CD4-positive, alpha-beta T cell treated with Interleukin-10 for 1 hour (primary cell): ENCODE results near the gene REXO5.
A peak's percentile ranks its signal among the peaks of the same experiment; 100 is the strongest.
"Not testable (repeated sequence)": the region's sequence is repeated elsewhere in the genome, so short reads cannot be mapped to it uniquely, and the experiment has no call there.

Experiments
- DNase-seq: peaks from one replicate; pipeline ENCODE4 v3.0.0-alpha.2; 2020

The REXO5 gene

DNA sequence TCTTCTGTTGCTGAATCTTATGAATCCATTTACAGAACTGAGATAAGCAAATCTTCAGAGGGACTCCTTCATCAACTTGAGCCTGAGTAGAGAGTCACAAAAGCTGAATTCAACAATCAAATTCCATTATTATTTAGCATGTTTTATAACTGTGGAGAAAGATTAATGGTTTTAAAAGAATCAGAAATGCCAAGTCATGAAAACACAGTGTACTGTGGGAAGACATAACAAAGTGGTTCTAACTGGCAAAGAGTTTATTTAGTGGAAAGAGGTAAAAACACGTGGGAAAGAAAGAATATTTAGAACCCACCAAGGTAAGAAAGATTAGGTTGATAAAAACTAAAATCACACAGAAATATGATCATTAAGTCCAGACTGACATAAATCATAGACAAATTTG, 5.0 kb upstream of the REXO5 start:
- no peak for DNase-seq

DNA sequence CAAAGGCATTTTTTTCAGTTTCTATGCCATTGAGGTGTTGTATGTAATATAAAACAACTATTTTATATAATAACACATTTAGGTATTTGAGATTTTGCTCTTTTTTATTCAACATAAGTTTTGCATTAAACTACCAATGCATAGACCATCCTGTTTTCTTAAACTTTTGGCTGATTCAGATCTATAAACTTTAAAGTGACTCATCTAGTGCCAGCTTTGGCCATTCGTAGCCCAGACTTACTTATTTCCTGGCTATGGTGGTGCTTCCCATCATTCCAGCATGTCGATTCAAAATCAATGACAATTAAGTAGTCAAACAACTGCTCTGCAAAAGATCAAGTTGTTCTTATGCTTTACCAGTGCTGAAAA, 3.2 kb upstream of the REXO5 start:
- DNase-seq: no peak

DNA sequence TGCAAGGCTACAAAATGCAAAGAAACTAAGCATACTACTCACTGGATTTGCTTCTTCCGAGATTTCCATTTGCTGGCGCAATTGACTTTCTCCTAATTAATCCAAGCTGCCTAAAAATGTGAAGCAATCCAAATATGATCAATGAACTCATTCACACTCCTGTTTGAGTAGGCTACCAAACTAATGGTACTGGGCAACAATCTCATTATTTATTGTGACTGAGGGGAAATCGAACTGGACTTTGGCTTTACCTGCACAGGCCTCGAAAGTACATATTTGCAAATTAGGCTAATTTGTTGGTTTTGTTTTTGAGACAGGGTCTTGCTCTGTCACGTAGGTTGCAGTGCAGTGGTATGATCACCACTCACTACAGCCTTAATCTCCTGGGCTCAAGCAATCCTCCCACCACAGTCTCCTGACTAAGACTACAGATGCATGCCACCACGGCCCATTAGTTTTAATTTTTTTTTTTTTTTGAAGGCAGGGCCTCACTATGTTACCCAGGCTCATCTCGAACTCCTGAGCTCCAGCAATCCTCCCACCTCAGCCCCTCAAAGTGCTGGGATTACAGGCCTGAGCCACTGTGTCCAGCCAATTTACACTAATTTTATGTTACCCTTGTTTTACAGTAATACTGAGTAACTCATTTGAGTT, 2.6 kb upstream of the REXO5 start:
- DNase-seq: no peak

DNA sequence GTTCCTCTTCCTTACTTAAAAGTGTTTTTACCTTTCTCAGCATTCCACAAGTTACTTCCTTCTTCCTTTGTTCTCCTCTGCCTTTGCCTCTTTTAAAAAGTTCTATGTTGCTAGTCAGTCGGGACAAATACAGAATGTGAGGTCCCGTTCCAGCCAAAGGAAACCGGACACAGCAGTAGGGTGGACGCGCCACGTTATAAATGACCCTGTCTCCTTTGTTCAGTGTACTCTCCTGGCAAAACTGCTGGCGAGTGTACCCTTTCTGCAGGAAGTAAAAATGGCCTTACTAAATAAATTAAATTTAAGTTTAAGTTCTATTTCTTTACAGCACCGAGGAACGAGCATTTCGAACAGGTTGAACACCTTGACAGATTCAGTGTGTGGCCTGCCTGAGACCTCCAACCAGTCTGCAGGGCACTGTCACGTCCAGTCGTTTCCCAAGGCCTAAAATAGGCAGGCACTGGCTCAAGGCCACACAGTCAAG, 601 bp upstream of the REXO5 start:
- not testable (repeated sequence) for DNase-seq

DNA sequence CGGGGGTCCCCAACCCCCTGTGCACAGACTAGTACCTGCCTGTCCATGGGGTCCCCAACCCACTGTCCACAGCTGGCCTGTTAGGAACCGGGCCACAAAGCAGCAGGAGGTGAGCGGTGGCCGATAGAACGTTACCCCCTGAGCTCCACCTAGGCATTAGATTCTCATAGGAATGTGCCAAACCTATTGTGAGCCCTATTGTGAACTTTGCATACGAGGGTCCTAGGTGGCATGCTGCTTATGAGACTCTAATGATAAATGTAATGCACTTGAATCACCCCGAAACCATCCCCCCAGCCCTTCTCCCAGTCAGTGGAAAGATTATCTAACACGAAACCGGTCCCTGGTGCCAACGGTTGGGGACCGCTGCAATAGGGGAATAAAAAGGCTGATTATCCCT, 1.5 kb downstream of the REXO5 start:
- DNase-seq: no peak

DNA sequence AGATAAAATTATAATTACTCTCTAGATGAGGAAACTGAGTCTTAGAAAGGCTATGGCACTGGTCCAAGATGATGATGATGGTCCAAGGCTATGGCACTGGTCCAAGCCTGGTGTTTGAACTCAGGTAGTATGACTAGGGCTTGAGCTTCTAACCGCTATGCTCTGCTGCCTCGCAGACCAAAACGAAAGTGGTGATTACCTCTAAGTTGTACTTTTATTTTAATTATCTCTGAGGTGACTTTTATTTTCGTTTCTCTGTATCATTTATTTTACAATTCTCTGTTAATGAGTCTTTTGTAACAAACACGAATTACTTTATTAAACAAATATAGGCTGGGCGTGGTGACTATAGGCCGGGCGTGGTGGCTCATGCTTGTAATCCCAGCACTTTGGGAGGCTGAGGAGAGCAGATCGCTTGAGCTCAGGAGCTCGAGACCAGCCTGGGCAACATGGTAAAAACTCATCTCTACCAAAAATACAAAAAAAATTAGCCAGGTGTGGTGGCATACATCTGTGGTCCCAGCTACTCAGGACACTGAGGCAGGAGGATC, 5.6 kb downstream of the REXO5 start:
- no peak for DNase-seq

DNA sequence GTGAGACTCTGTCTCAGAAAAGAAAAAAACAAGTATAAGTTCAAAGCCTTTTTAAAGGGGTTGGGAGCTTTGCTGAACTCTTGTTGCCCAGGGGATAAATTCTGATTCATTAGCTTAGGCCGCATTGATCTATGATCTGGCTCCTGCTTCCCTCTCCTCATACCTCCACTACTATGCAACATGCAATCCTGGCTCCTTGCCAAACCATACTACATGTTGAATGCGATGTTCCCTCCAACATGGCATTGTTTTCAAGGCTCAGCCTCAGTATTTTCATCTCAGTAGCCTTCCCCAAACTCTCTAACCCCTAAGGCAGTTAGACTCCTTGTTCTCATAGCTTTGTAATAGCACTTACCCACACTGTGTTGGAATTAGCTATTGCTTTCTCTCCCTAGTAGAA, 6.2 kb downstream of the REXO5 start:
- no peak for DNase-seq

DNA sequence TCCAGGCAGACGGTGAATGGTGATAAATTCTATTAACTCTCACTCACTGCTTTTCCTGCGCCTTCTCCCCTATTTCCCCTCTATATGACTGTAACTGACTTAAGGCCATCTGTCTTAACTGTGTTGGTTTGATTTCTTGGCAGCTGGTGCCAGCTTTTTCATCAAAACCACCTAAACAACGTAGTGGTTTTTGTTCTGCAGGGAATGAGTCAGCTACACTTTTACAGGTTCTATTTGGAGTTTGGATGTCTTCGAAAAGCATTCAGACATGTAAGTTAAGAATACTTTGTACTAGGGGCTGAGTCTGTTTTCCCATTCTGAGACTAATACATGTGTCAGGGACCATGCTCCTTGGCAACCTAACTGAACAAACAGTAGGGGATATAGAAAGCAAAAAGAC, 8.5 kb downstream of the REXO5 start:
- no peak for DNase-seq

DNA sequence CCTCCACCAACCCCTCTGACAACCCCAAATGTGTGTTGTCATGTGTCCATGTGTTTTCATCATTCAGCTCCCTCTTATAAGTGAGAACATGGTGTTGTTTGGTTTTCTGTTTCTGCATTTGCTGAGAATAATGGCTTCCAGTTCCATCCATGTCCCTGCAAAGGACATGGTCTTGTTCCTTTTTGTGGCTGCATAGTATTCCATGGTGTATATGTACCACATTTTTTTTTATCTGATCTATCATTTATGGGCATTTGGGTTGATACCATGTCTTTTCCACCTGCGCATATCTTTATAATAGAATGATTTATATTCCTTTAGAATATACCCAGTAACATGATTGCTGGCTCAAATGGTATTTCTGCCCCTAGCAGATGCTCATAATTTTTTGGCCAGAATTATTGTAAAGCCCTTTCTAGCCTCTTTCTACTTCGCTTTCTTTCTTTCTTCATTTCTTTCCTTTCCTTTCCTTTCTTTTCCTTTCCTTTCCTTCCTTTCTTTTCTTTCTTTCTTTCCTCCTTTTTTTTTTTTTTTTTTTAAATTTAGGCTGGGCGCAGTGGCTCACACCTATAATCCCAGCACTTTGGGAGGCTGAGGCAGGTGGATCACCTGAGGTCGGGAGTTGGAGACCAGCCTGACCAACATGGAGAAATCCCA, 12.7 kb downstream of the REXO5 start:
- no peak for DNase-seq

DNA sequence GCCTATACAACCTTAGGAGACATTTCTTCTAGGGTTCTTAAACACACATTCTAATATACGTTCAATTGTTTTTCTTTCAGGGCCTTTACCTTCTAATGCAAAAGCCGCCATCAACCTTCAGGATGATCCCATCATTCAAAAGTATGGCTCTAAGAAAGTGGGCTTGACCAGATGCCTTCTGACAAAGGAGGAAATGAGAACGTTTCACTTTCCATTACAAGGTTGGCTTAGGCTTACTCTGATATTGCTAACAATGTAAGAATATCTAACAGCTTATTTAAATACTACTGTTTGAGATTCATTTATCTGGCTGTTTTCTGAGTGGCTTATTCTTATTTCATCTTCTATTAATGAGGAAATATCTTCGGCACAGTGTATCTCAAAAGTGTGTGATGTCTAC, 15.4 kb downstream of the REXO5 start:
- DNase-seq: no peak

DNA sequence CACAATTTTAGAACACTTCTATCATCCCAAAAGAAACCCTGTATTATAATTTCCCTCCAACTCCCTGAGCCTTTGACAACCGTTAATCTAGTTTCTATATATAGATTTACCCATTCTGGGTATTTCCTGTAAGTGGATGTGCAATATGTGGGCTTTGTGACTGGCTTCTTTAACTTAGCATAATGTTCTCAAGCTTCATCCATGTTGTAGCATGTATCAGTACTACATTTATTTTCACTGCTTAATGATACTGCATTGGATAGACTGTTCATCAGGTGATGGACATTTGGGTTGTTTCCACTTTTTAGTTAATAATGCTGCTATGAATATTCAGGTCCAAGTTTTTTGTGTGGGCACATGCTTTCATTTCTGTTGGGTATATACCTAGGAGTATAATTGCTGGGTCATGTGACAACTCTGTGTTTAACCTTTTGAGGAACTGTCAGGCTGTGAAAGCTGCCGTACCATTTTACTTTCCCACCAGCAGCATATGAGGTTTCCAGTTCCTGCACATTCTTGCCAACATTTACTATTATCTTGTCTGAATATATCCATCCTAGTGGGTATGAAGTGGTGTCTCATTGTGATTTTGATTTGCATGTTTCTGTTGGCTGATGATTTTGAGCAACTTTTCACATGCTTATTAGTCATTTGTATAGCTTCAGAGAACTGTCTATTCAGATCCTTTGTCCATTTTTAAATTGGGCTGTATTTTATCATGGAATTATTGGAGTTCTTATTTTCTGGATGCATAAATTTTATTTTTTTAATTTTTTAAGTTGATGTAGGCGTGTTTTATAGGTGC, 16.4 kb downstream of the REXO5 start:
- DNase-seq: no peak

DNA sequence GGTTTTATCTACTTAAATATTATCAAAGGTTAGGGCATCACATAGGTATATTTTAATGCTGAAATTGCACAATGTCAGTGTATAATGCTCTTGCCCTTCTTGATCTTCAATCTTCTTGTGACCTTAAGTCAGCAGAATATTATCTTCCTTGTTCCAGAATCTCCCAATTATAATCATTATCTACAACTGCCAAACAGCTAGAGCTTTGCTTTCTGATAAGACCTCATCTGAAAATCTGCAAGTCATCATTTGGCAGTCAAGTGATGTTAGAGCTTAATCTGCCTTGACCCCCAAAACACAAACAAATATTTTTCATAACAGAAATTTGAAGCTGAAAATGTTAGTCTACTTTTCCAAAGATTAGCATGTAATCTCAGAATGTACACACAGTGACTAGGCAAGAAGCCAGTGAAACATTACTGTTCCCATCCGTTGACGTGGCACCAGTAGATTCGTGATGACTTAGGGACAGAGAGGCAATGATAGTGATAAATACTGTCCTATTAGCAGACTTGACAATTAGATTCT, 19.8 kb downstream of the REXO5 start:
- no peak for DNase-seq

DNA sequence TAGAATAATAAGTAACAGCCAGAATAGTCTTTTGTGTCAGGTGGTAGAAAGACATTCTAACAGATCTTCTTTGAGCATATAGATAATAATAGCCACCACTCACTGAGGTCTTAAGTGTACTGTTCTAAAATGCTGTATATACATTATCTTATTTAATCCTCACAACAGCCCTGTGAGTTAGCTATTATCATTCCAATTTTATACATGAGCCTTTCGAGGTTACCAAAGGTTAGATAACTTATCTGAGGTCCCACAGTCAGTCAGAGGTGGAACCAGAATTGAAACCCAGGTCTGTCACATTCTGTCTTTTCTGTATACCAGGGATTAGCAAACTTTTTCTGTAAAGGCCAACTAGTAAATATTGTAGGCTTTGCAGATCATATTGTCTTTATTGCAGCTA, 23.2 kb downstream of the REXO5 start:
- DNase-seq: no peak

DNA sequence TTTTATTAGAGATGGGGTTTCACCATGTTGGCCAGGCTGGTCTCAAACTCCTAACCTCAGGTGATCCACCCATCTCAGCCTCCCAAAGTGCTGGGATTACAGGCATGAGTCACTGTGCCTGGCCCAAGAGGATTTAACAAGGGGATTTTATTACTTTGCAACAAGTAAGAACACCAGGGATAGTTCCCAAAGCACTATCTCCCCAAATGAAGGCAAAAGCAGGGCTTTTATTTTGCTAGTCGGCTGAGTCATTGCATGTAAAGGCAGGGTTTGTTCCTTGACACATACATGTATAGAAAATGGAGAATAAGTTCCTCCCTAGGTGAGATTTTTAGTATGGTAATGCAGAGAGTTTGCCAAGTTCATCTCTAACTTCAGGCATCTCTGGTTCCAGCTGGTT, 24.0 kb downstream of the REXO5 start:
- no peak for DNase-seq

DNA sequence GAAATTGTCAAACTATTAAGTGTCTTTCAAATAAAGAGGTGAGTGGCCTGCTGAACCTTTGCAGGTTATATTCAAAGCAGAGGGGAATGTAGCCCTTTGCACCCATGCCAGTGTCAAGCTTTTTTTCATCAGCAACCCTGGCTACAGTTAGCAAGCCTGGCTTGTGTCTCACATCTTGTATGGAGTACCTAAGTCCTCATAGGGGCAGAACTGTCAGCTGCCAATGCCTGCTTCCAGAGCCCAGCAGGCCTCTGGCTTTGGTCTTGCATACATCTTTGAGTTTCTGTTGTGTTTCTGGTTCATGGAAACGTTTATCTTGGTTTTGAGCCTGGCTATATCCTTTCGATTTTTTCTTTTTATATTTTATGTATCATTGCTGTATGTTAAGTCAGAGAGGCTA, 26.8 kb downstream of the REXO5 start:
- no peak for DNase-seq

DNA sequence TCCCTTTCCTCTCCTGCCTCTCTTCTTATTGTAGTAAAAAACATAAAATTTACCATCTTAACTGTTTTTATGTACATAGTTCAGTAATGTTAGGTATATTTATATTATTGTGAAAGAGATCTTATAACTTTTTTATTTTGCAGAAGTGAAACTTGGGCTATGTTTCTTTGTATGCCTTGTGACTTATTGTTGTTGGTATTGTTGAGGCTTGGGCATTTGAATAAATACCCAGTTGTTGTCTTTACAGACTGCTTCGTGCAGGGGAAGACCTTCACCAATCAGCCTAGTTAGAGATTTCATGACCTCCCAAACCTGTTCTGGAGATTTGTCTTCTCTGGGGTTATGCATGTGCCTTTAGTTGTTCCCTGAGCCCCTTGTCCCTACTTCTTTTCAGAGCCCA, 31.9 kb downstream of the REXO5 start:
- DNase-seq: no peak

DNA sequence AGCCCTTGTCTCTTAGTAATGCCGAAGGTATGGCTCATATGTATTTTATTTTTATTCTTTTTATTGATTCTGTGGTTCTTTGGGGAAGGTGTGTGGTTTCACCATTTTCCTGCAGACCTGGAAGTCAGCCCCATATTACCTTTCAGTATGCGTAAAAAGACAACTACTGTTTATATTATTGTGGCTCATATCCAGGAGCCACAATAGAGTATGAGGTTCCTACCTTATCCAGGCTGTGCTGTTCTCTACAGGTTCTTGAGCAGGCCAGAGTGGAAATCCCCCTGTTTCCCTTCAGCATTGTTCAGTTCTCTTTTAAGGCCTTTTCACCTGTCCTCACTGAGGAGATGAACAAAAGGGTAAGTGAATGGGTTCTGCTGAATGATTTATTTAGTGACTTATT, 33.2 kb downstream of the REXO5 start:
- no peak for DNase-seq

DNA sequence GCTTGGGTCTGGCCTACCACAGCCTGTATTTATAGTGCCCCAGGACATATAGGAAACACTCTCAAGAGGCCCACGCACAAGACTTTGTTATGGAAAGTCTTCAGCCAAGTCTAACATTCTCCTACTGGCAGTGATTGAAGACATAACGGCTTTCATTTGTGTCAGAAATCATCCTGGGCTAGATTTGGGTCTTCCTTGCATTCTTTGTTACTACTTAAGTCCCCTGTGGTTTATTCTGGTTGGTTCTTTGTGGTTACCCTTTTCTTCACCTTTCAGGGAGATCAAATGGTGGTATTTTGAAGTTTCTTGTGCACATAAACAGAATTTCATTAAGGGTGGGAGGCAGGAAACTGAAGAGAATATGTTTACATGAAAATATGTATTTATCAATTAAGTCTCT, 37.7 kb downstream of the REXO5 start:
- peak; percentile 18 for DNase-seq

DNA sequence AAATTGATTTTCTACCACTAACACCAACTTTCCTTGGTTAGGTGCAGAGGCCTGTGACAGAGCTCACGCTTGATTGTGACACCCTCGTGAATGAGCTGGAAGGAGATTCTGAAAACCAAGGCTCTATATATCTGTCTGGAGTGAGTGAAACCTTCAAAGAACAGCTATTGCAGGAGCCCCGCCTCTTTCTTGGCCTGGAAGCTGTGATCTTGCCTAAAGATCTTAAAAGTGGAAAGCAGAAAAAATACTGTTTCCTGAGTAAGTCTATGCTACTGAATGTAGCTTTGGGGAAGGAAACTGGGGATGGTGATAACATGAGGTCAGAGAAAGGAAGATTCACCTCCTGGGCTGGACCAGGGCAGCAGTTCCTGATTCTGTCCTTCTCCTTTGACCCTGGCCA, 38.3 kb downstream of the REXO5 start:
- peak; percentile 25 for DNase-seq

DNA sequence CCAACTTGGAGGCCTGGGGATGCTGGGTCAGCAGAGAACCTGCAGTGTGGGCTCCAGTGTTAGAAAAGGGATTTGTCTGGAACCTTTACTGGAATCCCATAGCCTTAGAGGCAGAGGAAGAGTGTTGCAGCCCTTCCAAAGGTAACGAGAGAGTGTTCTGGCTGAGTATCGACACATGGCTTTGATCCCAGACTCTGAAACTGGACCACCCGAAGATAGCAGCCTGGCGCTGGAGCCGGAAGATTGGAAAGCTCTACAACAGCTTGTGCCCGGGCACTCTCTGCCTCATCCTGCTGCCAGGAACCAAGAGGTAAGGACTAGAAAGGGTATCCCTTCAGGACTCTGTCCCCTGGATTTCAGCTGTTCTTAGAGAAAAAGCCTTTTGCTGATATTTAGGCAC, 39.7 kb downstream of the REXO5 start:
- DNase-seq: no peak

DNA sequence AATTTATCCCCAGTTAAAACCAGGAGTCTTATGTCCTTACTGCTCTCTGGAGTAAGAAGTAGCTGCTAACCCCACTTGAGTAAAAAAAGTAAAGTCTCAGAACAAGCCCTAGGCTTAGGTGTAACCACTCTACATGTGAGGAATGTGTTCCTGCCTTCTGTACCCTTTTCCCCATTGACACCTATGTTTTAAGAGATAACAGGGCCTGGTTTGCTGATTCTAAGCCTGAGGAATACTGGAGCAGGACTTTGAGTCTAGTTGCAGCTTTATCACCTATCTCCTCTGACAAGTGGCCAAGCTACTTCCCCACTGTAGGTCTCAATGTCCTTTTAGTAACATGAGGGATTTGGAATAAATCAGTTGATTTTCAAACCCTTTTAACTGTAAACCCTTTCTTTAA, 40.2 kb downstream of the REXO5 start:
- DNase-seq: no peak

DNA sequence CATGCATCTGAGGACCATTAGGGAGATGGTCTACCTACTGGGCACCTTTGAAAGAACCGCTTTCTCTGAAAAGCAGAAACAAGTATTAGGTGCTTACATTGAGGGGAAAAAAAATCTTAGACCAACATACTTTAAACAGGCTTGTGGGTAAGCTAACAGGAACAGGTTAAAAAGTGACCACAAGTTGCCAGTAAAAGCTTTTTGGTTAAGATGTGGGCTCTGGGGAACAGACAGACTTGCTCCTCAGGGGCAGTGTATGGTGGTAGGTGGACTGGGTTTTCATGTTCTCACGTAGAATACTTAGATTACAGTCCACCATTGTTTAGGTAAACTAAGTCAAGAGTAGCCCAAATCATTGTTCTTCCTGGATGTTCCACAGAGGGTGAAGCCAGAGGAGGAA, 41.2 kb downstream of the REXO5 start:
- DNase-seq: no peak

DNA sequence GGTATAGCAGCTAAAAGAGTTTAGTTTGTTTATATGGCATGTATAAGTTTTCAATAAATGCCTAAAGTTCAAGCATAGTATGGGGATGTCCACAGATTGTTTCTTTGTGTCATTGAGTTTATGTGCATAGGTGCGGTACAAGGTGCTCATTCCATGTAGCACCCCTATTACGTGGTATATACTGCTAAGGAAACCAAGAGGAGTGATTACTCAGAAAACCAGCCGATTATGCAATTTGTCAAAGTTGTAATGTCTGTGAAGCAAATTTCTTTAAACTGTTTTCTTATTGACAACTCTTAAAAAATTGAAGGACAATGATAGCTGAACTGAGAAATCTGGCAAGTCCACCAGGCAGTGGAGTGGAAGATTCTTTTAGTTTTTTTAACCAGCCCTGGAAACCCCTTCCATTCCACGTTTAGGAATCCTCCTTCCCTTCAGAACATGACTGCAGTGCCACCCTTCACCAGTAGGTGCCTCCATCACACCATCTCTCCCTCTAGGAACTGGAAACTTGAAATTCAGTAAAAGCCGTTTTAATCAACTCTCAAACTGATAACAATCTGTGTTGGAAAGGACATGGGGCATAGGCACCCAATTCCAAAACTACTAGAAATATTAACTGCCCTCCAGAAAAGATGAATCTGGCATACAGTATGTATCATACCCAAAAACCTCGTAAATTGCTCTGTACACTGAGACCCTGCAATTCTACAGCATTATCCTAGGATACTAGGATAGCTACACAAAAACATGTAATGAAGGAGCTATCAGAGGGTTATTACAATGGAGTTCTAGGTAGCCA, 43.5 kb downstream of the REXO5 start:
- DNase-seq: peak; percentile 66
